Measurements from ENCODE around the gene PDSS1.

The PDSS1 gene

DNA sequence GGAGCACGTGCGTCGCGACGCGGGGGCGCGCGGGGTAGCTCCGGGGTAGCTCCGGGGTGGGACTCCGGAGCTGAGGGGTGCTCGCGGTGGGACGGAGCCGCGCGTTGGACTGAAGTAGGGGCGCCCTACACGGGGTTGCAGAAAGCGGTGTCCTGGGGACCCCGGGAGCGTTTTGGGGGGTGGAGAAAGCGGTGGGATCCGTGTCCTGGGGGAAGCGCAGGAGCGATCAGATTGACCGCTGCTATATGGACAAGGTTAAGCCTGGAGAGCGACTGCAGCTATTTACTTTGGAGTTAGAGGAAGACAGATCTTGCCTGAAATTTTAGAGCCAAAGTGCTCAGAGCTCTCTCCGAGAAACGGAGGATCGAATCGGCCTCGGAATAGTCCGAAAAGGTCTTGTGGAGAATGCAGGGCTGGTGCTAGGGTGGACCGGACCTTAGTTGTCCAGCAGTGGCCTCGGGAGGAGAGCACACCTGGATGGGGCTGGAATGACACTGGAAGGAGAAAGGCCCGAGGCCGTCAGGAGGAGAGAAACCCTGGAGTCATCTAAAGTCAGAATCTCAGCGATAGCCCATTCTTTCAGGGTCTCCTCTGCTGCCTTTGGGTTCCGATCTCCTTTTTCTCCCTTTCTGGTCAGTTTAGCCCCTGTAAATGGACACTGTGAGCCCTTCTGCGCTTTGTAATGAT is 564 bp downstream of the PDSS1 start:
- no peak for TF ChIP-seq CEBPB (IDR thresholded peaks at IDR 0.05)
- TF ChIP-seq EGR1 (IDR thresholded peaks at IDR 0.05), result peak; percentile 51
- peak; percentile 97 for TF ChIP-seq MAX (IDR thresholded peaks at IDR 0.05)

DNA sequence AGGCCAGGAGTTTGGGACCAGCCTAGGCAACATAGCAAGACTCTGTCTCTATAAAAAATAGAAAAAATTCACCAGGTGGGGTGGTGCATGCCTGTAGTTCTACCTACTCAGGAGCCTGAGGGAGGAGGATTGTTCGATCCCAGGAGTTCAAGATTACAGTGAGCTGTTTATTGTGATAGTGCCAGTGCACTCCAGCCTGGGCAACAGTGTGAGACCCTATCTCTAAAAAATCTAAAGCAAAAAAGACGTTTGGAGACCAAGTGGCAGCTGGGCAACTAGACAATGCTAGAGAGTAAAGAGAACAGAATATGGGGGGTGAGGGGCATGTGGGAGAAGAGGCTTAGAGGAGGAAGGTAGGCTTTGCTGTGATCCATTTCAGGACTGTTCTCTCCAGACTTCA is 1.4 kb downstream of the PDSS1 start:
- no peak for TF ChIP-seq NFIC (IDR thresholded peaks at IDR 0.05)
- TF ChIP-seq TEAD4 (IDR thresholded peaks at IDR 0.05), result no peak
- no peak for TF ChIP-seq RAD21 (IDR thresholded peaks at IDR 0.05; ENCODE audit: low read depth)
- TF ChIP-seq, protein P1, sequence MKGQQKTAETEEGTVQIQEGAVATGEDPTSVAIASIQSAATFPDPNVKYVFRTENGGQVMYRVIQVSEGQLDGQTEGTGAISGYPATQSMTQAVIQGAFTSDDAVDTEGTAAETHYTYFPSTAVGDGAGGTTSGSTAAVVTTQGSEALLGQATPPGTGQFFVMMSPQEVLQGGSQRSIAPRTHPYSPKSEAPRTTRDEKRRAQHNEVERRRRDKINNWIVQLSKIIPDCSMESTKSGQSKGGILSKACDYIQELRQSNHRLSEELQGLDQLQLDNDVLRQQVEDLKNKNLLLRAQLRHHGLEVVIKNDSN (IDR thresholded peaks at IDR 0.05), result no peak
- TF ChIP-seq, protein P2, sequence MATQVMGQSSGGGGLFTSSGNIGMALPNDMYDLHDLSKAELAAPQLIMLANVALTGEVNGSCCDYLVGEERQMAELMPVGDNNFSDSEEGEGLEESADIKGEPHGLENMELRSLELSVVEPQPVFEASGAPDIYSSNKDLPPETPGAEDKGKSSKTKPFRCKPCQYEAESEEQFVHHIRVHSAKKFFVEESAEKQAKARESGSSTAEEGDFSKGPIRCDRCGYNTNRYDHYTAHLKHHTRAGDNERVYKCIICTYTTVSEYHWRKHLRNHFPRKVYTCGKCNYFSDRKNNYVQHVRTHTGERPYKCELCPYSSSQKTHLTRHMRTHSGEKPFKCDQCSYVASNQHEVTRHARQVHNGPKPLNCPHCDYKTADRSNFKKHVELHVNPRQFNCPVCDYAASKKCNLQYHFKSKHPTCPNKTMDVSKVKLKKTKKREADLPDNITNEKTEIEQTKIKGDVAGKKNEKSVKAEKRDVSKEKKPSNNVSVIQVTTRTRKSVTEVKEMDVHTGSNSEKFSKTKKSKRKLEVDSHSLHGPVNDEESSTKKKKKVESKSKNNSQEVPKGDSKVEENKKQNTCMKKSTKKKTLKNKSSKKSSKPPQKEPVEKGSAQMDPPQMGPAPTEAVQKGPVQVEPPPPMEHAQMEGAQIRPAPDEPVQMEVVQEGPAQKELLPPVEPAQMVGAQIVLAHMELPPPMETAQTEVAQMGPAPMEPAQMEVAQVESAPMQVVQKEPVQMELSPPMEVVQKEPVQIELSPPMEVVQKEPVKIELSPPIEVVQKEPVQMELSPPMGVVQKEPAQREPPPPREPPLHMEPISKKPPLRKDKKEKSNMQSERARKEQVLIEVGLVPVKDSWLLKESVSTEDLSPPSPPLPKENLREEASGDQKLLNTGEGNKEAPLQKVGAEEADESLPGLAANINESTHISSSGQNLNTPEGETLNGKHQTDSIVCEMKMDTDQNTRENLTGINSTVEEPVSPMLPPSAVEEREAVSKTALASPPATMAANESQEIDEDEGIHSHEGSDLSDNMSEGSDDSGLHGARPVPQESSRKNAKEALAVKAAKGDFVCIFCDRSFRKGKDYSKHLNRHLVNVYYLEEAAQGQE (IDR thresholded peaks at IDR 0.05; ENCODE audit: low read depth), result no peak
- TF ChIP-seq TCF12 (IDR thresholded peaks at IDR 0.05; ENCODE audit: low read depth), result no peak
- no peak for TF ChIP-seq CEBPB (IDR thresholded peaks at IDR 0.05)
- TF ChIP-seq FOXM1 (IDR thresholded peaks at IDR 0.05; ENCODE audit: borderline replicate concordance, low read depth), result no peak
- no peak for TF ChIP-seq CREB1 (IDR thresholded peaks at IDR 0.05; ENCODE audit: low read depth)
- no peak for TF ChIP-seq EGR1 (IDR thresholded peaks at IDR 0.05)
- no peak for TF ChIP-seq TAF1 (IDR thresholded peaks at IDR 0.05; ENCODE audit: low read depth)
- TF ChIP-seq EP300 (IDR thresholded peaks at IDR 0.05; ENCODE audit: borderline replicate concordance), result no peak
- no peak for TF ChIP-seq YY1 (IDR thresholded peaks at IDR 0.05; ENCODE audit: low read depth)
- TF ChIP-seq MAX (IDR thresholded peaks at IDR 0.05), result no peak

GRCh38 chr10:26699631-26700030 is 2.1 kb downstream of the PDSS1 start:
- TF ChIP-seq TAF1 (IDR thresholded peaks at IDR 0.05; ENCODE audit: low read depth) (no peak), FOXM1 (IDR thresholded peaks at IDR 0.05; ENCODE audit: borderline replicate concordance, low read depth) (no peak), CREB1 (IDR thresholded peaks at IDR 0.05; ENCODE audit: low read depth) (no peak), RAD21 (IDR thresholded peaks at IDR 0.05; ENCODE audit: low read depth) (no peak), MAX (IDR thresholded peaks at IDR 0.05) (no peak), YY1 (IDR thresholded peaks at IDR 0.05; ENCODE audit: low read depth) (no peak)
- TF ChIP-seq, protein P1 (IDR thresholded peaks at IDR 0.05), result no peak

DNA sequence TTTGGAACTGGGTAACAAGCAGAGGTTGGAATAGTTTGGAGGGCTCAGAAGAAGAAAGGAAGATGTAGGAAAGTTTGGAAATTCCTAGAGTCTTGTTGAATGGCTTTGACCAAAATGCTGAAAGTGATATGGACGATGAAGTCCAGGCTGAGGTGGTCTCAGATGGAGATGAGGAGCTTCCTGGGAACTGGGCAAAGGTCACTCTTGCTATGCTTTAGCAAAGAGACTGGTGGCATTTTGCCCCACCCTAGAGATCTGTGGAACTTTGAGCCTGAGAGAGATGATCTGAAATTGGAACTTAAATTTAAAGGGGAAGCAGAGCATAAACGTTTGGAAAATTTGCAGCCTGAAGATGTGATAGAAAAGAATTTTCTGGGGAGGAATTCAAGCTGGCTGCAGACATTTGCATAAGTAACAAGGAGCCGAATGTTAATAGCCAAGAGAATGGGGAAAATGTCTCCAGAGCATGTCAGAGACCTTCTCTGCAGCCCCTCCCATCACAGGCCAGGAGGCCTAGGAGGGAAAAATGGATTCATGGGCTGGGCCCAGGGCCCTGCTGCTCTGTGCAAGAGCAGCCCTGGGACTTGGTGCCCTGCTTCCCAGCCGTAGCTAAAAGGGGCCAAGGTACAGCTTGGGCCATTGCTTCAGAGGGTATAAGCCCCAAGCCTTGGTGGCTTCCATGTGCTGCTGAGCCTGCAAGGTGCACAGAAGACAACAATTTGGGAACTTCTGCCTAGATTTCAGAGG is 3.6 kb downstream of the PDSS1 start:
- no peak for TF ChIP-seq TAF1 (IDR thresholded peaks at IDR 0.05; ENCODE audit: low read depth)
- TF ChIP-seq TCF12 (IDR thresholded peaks at IDR 0.05; ENCODE audit: low read depth), result no peak
- no peak for TF ChIP-seq RAD21 (IDR thresholded peaks at IDR 0.05; ENCODE audit: low read depth)
- no peak for TF ChIP-seq MAX (IDR thresholded peaks at IDR 0.05)
- TF ChIP-seq YY1 (IDR thresholded peaks at IDR 0.05; ENCODE audit: low read depth), result no peak
- TF ChIP-seq CREB1 (IDR thresholded peaks at IDR 0.05; ENCODE audit: low read depth), result no peak
- TF ChIP-seq NFIC (IDR thresholded peaks at IDR 0.05), result no peak
- no peak for TF ChIP-seq EGR1 (IDR thresholded peaks at IDR 0.05)
- TF ChIP-seq TEAD4 (IDR thresholded peaks at IDR 0.05), result no peak
- TF ChIP-seq, protein P2 (IDR thresholded peaks at IDR 0.05; ENCODE audit: low read depth), result no peak
- TF ChIP-seq FOXM1 (IDR thresholded peaks at IDR 0.05; ENCODE audit: borderline replicate concordance, low read depth), result no peak
- TF ChIP-seq, protein P1 (IDR thresholded peaks at IDR 0.05), result no peak
- TF ChIP-seq EP300 (IDR thresholded peaks at IDR 0.05; ENCODE audit: borderline replicate concordance), result no peak
- TF ChIP-seq ZBTB7A (IDR thresholded peaks at IDR 0.05; ENCODE audit: low read depth), result no peak

DNA sequence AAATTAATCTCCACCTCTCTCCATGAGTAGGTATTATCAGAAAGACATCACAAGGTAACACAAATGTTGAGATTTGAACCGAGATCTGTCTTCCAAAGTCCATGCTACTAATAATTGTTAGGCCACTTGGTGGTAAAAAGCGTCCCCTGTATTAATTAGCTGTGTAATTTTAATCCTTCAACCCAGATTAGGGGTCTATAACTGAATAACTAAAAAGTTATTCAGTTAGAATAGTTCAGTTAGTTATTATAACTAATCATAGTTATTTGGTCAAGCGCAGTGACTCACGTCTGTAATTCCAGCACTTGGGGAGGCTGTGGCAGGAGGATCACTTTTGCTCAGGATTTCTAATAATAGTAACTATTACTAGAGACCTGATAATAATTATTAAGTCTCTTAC is 5.6 kb downstream of the PDSS1 start:
- TF ChIP-seq FOXM1 (IDR thresholded peaks at IDR 0.05; ENCODE audit: borderline replicate concordance, low read depth), result no peak
- no peak for TF ChIP-seq CREB1 (IDR thresholded peaks at IDR 0.05; ENCODE audit: low read depth)
- TF ChIP-seq NFIC (IDR thresholded peaks at IDR 0.05), result no peak
- TF ChIP-seq TAF1 (IDR thresholded peaks at IDR 0.05; ENCODE audit: low read depth), result no peak
- TF ChIP-seq MAX (IDR thresholded peaks at IDR 0.05), result no peak
- no peak for TF ChIP-seq TCF12 (IDR thresholded peaks at IDR 0.05; ENCODE audit: low read depth)
- no peak for TF ChIP-seq RAD21 (IDR thresholded peaks at IDR 0.05; ENCODE audit: low read depth)
- TF ChIP-seq, protein P1 (IDR thresholded peaks at IDR 0.05), result no peak
- no peak for TF ChIP-seq ZBTB7A (IDR thresholded peaks at IDR 0.05; ENCODE audit: low read depth)
- TF ChIP-seq EGR1 (IDR thresholded peaks at IDR 0.05), result no peak
- no peak for TF ChIP-seq YY1 (IDR thresholded peaks at IDR 0.05; ENCODE audit: low read depth)
- TF ChIP-seq, protein P2 (IDR thresholded peaks at IDR 0.05; ENCODE audit: low read depth), result no peak
- TF ChIP-seq TEAD4 (IDR thresholded peaks at IDR 0.05), result no peak
- no peak for TF ChIP-seq EP300 (IDR thresholded peaks at IDR 0.05; ENCODE audit: borderline replicate concordance)
- no peak for TF ChIP-seq CEBPB (IDR thresholded peaks at IDR 0.05)

All from Ishikawa (cell line).